Nephron (organoid): ENCODE data around the gene CYP26C1.

ENCODE experiments used
- H3K27ac Mint-ChIP-seq, 3 experiments: 2 replicates each; pipeline ENCODE4 v1.8.0; 2020; ENCODE audit warnings: mixed read lengths in 3 of 3, mild to moderate bottlenecking in 2 of 3, moderate library complexity in 1 of 3
- H3K27me3 Mint-ChIP-seq: 2 replicates; pipeline ENCODE4 v1.8.0; 2021; ENCODE audit warnings: low read depth, mild to moderate bottlenecking, moderate library complexity, mixed read lengths
- H3K36me3 Mint-ChIP-seq: 2 replicates; pipeline ENCODE4 v1.8.0; 2020; ENCODE audit warnings: low read depth, mixed read lengths
- H3K4me1 Mint-ChIP-seq: 2 replicates; pipeline ENCODE4 v1.8.0; 2020; ENCODE audit warnings: mixed read lengths
- H3K4me3 Mint-ChIP-seq, 3 experiments: 2 replicates each; pipeline ENCODE4 v1.8.0; 2020; ENCODE audit warnings: mild to moderate bottlenecking in 3 of 3, mixed read lengths in 3 of 3, moderate library complexity in 2 of 3
- H3K9me3 Mint-ChIP-seq: 2 replicates; pipeline ENCODE4 v1.8.0; 2020; ENCODE audit warnings: mixed read lengths
- CTCF ChIP-seq, 3 experiments: fragments of 200-600 bp; sonication (generic); IDR thresholded peaks; one replicate each; pipeline ENCODE4 v1.5.0; 2021; ENCODE audit warnings: antibody characterized with exemption in 3 of 3; ENCODE audit not compliant: unreplicated experiment in 3 of 3

The CYP26C1 gene

GRCh38 chr10:93062514-93063143, 2.0 kb downstream of the CYP26C1 start:
- peaks cover 88% of the 10 kb centered on the region for H3K27me3 Mint-ChIP-seq
- peak overlapping the region; percentile 31 to 65 (median 42) for H3K4me3 Mint-ChIP-seq
- no peak overlapping the region for H3K27ac Mint-ChIP-seq
- peaks cover 26% of the 10 kb centered on the region for H3K36me3 Mint-ChIP-seq
- H3K9me3 Mint-ChIP-seq, result no peaks in the 10 kb centered on the region
- peak; percentile 36 to 42 (median 38) for TF ChIP-seq CTCF (IDR thresholded peaks at IDR 0.05; ENCODE audit: unreplicated experiment in 3 of 3)
- H3K4me1 Mint-ChIP-seq, result peaks cover 4% of the 10 kb centered on the region

- no peak for TF ChIP-seq CTCF (IDR thresholded peaks at IDR 0.05; ENCODE audit: unreplicated experiment in 3 of 3)
- H3K4me3 Mint-ChIP-seq, result peak overlapping the region; percentile 18 to 54 (median 51)
- H3K36me3 Mint-ChIP-seq, result peaks cover 21% of the 10 kb centered on the region
- H3K9me3 Mint-ChIP-seq, result no peaks in the 10 kb centered on the region
- H3K4me1 Mint-ChIP-seq, result peaks cover 7% of the 10 kb centered on the region
- H3K27ac Mint-ChIP-seq, result no peak overlapping the region
- H3K27me3 Mint-ChIP-seq, result peaks cover 92% of the 10 kb centered on the region
Measured at GRCh38 chr10:93063144-93063976, 2.8 kb downstream of the CYP26C1 start.

GRCh38 chr10:93063977-93064660, 3.5 kb downstream of the CYP26C1 start:
- Mint-ChIP-seq H3K4me1 (peaks cover 12% of the 10 kb centered on the region), H3K4me3 (peak overlapping the region in 1 of 3 experiments; percentile 51), H3K9me3 (no peaks in the 10 kb centered on the region), H3K27me3 (peaks cover 96% of the 10 kb centered on the region), H3K36me3 (peaks cover 15% of the 10 kb centered on the region), H3K27ac (no peak overlapping the region)
- no peak for TF ChIP-seq CTCF (IDR thresholded peaks at IDR 0.05; ENCODE audit: unreplicated experiment in 3 of 3)

GRCh38 chr10:93064874-93065660, 4.5 kb downstream of the CYP26C1 start:
- peaks cover 12% of the 10 kb centered on the region for H3K4me1 Mint-ChIP-seq
- H3K27me3 Mint-ChIP-seq, result peaks cover 96% of the 10 kb centered on the region
- H3K27ac Mint-ChIP-seq, result no peak overlapping the region
- TF ChIP-seq CTCF (IDR thresholded peaks at IDR 0.05; ENCODE audit: unreplicated experiment in 3 of 3), result no peak
- H3K4me3 Mint-ChIP-seq, result peak overlapping the region; percentile 59 to 72 (median 68)
- H3K9me3 Mint-ChIP-seq, result no peaks in the 10 kb centered on the region
- H3K36me3 Mint-ChIP-seq, result peaks cover 5% of the 10 kb centered on the region

GRCh38 chr10:93065675-93066543, 5.3 kb downstream of the CYP26C1 start:
- peaks cover 4% of the 10 kb centered on the region for H3K36me3 Mint-ChIP-seq
- no peaks in the 10 kb centered on the region for H3K9me3 Mint-ChIP-seq

More at GRCh38 chr10:93065675-93066543, 5.3 kb downstream of the CYP26C1 start:
- H3K4me3 Mint-ChIP-seq, result peak overlapping the region; percentile 59 to 72 (median 68)
- peaks cover 16% of the 10 kb centered on the region for H3K4me1 Mint-ChIP-seq
- peaks cover 96% of the 10 kb centered on the region for H3K27me3 Mint-ChIP-seq
- H3K27ac Mint-ChIP-seq, result no peak overlapping the region
- no peak for TF ChIP-seq CTCF (IDR thresholded peaks at IDR 0.05; ENCODE audit: unreplicated experiment in 3 of 3)
